DOHH2 (cell line): ENCODE results near the gene TFB2M.
"Not testable (repeated sequence)": the region's sequence is repeated elsewhere in the genome, so short reads cannot be mapped to it uniquely, and the experiment has no call there.

Experiments used
- H3F3A ChIP-seq: fragments of 200-600 bp; sonication (generic), shearing (Covaris generic); 2 replicates; pipeline ENCODE4 v1.6.0; 2016; ENCODE audit warnings: antibody characterized with exemption, mild to moderate bottlenecking; ENCODE audit not compliant: control insufficient read depth, insufficient read depth
- H3K27ac ChIP-seq: fragments of 200-600 bp; sonication (generic); 2 replicates; pipeline ENCODE4 v1.5.1; 2014; ENCODE audit warnings: low read depth, mild to moderate bottlenecking, low read length, moderate library complexity
- H3K27me3 ChIP-seq: fragments of 200-600 bp; sonication (generic); 2 replicates; pipeline ENCODE4 v1.6.1; 2014; ENCODE audit warnings: mild to moderate bottlenecking, low read length, mixed read lengths; ENCODE audit not compliant: control insufficient read depth
- H3K36me3 ChIP-seq: fragments of 200-600 bp; sonication (generic); 2 replicates; pipeline ENCODE4 v1.6.1; 2014; ENCODE audit warnings: mild to moderate bottlenecking, low read length, moderate library complexity, mixed read lengths; ENCODE audit not compliant: control insufficient read depth
- H3K4me1 ChIP-seq: fragments of 200-600 bp; sonication (generic); 2 replicates; pipeline ENCODE4 v1.6.1; 2014; ENCODE audit warnings: mild to moderate bottlenecking, low read length, mixed read lengths; ENCODE audit not compliant: control insufficient read depth
- H3K4me2 ChIP-seq: fragments of 200-600 bp; sonication (generic); 2 replicates; pipeline ENCODE4 v1.6.0; 2014; ENCODE audit warnings: mild to moderate bottlenecking, low read length, moderate library complexity
- H3K4me3 ChIP-seq: fragments of 200-600 bp; sonication (generic); 2 replicates; pipeline ENCODE4 v1.5.1; 2014; ENCODE audit warnings: mild to moderate bottlenecking, low read length, mixed read lengths
- H3K79me2 ChIP-seq: fragments of 200-600 bp; sonication (generic); 2 replicates; pipeline ENCODE4 v1.6.1; 2014; ENCODE audit warnings: mild to moderate bottlenecking, low read length, mixed read lengths; ENCODE audit not compliant: control insufficient read depth
- H3K9me2 ChIP-seq: fragments of 200-600 bp; sonication (generic); replicated peaks from 2 replicates; pipeline ENCODE4 v1.6.1; 2014; ENCODE audit warnings: mild to moderate bottlenecking, low read length, mixed read lengths; ENCODE audit not compliant: control insufficient read depth
- H3K9me3 ChIP-seq: fragments of 200-600 bp; sonication (generic); 2 replicates; pipeline ENCODE4 v1.6.1; 2014; ENCODE audit warnings: antibody characterized with exemption, low read length, mixed read lengths; ENCODE audit not compliant: control insufficient read depth, insufficient read depth
- H4K20me1 ChIP-seq: fragments of 200-600 bp; sonication (generic); 2 replicates; pipeline ENCODE4 v1.6.0; 2014; ENCODE audit warnings: low read depth, mild to moderate bottlenecking, antibody characterized with exemption, low read length, moderate library complexity; ENCODE audit not compliant: control insufficient read depth, insufficient read depth
- EZH2phosphoT487 ChIP-seq: fragments of 200-600 bp; sonication (generic); IDR thresholded peaks from 2 replicates; pipeline ENCODE4 v1.6.1; 2017; ENCODE audit warnings: borderline replicate concordance, mild to moderate bottlenecking, antibody characterized with exemption, low read length, moderate library complexity, mixed read lengths
- TF ChIP-seq, protein P1 (sequence below): fragments of 200-600 bp; sonication (generic); IDR thresholded peaks from one replicate; pipeline ENCODE4 v1.5.1; 2014; ENCODE audit warnings: antibody characterized with exemption, mild to moderate bottlenecking, low read depth, low read length; ENCODE audit not compliant: poor library complexity, severe bottlenecking

TFB2M gene

DNA sequence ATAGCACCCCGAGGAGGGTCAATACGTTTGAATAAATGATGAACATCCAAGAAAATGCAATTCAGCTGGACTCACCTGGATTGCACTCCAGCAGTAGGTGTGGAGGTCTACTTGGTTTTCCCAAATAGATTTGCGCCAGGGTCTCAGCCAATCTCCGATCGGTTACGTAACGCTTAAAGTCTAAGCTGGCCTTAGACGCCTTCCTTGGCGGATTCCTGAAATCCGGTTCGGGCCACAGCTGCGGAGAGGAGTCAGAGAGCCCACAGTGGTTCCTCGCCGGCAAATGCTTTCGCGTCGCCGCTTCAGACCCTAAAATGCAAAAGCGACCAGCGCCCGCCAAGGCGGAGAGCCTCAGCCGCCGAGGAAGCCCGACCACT lies 322 bp downstream of the TFB2M start:
- Histone ChIP-seq H3K4me2 (peak overlapping the region; percentile 88), H3K9me2 (no peaks in the 10 kb centered on the region), H3K4me3 (peak overlapping the region; percentile 91), H3K36me3 (peaks cover 62% of the 10 kb centered on the region), H3F3A (peaks cover 24% of the 10 kb centered on the region), H3K4me1 (peaks cover 48% of the 10 kb centered on the region), H4K20me1 (peaks cover 6% of the 10 kb centered on the region; the same call in 1 of the 2 replicates), H3K79me2 (peaks cover 90% of the 10 kb centered on the region), H3K27ac (peak overlapping the region; percentile 16; the same call in 1 of the 2 replicates), H3K27me3 (no peaks in the 10 kb centered on the region), H3K9me3 (no peaks in the 10 kb centered on the region)
- TF ChIP-seq, protein P1, sequence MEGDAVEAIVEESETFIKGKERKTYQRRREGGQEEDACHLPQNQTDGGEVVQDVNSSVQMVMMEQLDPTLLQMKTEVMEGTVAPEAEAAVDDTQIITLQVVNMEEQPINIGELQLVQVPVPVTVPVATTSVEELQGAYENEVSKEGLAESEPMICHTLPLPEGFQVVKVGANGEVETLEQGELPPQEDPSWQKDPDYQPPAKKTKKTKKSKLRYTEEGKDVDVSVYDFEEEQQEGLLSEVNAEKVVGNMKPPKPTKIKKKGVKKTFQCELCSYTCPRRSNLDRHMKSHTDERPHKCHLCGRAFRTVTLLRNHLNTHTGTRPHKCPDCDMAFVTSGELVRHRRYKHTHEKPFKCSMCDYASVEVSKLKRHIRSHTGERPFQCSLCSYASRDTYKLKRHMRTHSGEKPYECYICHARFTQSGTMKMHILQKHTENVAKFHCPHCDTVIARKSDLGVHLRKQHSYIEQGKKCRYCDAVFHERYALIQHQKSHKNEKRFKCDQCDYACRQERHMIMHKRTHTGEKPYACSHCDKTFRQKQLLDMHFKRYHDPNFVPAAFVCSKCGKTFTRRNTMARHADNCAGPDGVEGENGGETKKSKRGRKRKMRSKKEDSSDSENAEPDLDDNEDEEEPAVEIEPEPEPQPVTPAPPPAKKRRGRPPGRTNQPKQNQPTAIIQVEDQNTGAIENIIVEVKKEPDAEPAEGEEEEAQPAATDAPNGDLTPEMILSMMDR: no peak
- TF ChIP-seq EZH2phosphoT487: no peak

DNA sequence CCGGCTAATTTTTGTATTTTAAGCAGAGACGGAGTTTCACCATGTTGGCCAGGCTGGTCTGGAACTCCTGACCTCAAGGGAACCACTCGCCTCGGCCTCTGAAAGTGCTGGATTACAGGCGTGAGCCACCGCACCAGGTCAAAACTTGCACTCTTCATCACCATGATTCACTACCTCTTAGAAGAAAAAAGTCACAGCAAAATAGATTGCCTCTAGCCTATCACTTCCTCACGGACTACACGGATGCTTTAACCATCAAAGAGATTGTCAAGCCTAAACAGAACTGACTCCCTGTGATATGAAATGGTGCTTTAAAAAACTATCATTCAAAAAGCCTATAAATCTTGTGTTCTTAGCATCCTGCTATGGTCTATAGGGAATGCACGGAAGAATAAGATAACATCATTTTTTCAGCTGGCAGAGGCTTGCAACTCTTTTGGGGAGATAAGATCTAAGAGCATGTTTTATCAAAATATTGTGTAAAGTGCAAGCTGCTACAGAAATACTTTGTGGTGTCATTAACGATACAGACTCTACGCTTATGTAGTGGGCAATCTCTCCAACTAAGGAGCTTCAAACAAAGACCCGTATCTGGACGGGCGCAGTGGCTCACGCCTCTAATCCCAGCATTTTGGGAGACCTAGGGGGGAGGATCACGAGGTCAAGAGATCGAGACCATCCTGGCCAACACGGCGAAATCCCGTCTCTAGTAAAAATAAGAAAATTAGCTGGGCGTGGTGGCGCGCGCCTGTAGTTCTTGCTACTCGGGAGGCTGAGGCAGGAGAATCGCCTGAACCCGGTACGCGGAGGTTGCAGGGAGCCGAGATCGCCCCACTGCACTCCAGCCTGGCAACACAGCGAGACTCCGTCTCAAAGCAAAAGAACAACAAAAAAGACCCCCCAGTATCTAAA lies 966 bp downstream of the TFB2M start:
- Histone ChIP-seq H3K9me3 (no peaks in the 10 kb centered on the region), H3K9me2 (no peaks in the 10 kb centered on the region), H3K27me3 (no peaks in the 10 kb centered on the region), H3K4me1 (peaks cover 42% of the 10 kb centered on the region), H3K4me3 (peak overlapping the region; percentile 91), H3K27ac (no peak overlapping the region; the same call in 1 of the 2 replicates), H3K36me3 (peaks cover 62% of the 10 kb centered on the region), H3K4me2 (peak overlapping the region; percentile 88), H3F3A (peaks cover 17% of the 10 kb centered on the region), H3K79me2 (peaks cover 90% of the 10 kb centered on the region), H4K20me1 (peaks cover 6% of the 10 kb centered on the region; the same call in 1 of the 2 replicates)
- TF ChIP-seq EZH2phosphoT487: no peak
- TF ChIP-seq, protein P1: no peak

DNA sequence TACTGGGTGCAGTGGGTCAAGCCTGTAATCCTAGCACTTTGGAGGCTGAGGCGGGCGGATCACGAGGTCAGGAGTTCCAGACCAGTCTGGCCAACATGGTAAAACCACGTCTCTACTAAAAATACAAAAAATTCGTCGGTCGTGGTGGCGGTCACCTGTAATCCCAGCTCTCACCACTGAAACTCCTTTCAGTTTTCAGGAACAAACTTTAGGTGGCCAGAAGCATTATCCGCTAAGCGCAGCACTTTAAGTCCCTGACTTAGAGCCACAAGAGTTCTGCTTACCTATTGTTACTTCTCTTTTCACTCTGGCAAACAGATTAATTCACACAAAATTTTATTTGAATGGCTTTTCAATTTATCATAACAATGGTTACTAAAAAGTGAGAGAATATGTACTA lies 5.2 kb downstream of the TFB2M start:
- H4K20me1 ChIP-seq: not testable (repeated sequence)
- peaks cover 75% of the 10 kb centered on the region for H3K79me2 ChIP-seq

DNA sequence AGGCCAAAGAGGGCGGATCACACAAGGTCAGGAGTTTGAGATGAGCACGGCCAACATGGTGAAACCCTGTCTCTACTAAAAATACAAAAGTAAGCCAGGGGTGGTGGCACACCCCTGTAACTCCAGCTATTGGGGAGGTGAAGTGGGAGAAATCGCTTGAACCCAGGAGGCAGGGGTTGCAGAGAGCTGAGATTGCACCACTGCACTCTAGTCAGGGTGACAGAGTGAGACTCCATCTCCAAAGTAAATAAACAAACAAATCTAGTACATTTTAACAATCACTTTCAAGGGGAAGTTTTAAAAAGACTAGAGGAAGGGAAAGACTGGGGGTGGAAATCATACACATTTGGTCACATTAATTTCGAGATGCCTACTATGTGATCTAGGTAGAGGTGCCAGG lies 6.8 kb downstream of the TFB2M start:
- no peaks in the 10 kb centered on the region for H4K20me1 ChIP-seq
- no peaks in the 10 kb centered on the region for H3K9me2 ChIP-seq
- no peaks in the 10 kb centered on the region for H3K27me3 ChIP-seq
- no peak overlapping the region for H3K4me3 ChIP-seq
- no peak overlapping the region for H3K4me2 ChIP-seq
- H3K36me3 ChIP-seq: peaks cover 71% of the 10 kb centered on the region
- no peaks in the 10 kb centered on the region for H3F3A ChIP-seq
- peaks cover 6% of the 10 kb centered on the region for H3K4me1 ChIP-seq
- no peak for TF ChIP-seq EZH2phosphoT487
- TF ChIP-seq, protein P1: no peak
- no peaks in the 10 kb centered on the region for H3K9me3 ChIP-seq
- H3K27ac ChIP-seq: no peak overlapping the region
- H3K79me2 ChIP-seq: peaks cover 68% of the 10 kb centered on the region

More for the DNA sequence above, 5.2 kb downstream of the TFB2M start:
- not testable (repeated sequence) for H3K9me2 ChIP-seq, H3K9me3 ChIP-seq, H3F3A ChIP-seq, H3K27ac ChIP-seq, H3K4me3 ChIP-seq, H3K27me3 ChIP-seq, H3K4me2 ChIP-seq
- Histone ChIP-seq H3K36me3 (peaks cover 72% of the 10 kb centered on the region), H3K4me1 (peaks cover 15% of the 10 kb centered on the region)
